OCI-LY7 (cell line): ENCODE data around the gene CD274. TPM values are rescaled to one million over a fixed set of nuclear protein-coding genes. Genes with fewer than 3 reads are reported as not detected.

ENCODE experiments used
- BruUV-seq: library from RNA; stranded (reverse); fragments of 400-500 nt; replicated peaks from 2 replicates; lab custom pipeline; 2021; lab: Mats Ljungman, UMichigan
- CTCF ChIA-PET: fragments of 300-600 bp; sonication (Branson Sonifier 250); formaldehyde crosslinking; loops from one replicate; lab custom pipeline; 2022; ENCODE audit warnings: antibody characterized with exemption; ENCODE audit not compliant: unreplicated experiment; lab: Charles Lee
- POLR2A ChIA-PET: fragments of 300-600 bp; sonication (Branson Sonifier 250); formaldehyde crosslinking; loops from one replicate; lab custom pipeline; 2022; ENCODE audit warnings: antibody characterized with exemption; lab: Charles Lee
- DNase-seq: peaks from one replicate; pipeline ENCODE4 v3.0.0-alpha.2; 2015; ENCODE audit warnings: low spot score
- H2AFZ ChIP-seq: fragments of 200-600 bp; sonication (generic), shearing (Covaris generic); 2 replicates; pipeline ENCODE4 v1.6.1; 2014; ENCODE audit warnings: mild to moderate bottlenecking, antibody characterized with exemption, low read length, moderate library complexity
- H3K27ac ChIP-seq: fragments of 200-600 bp; sonication (generic); 2 replicates; pipeline ENCODE4 v1.5.1; 2014; ENCODE audit warnings: mixed run types, low read depth, mild to moderate bottlenecking, moderate library complexity, low read length, inconsistent platforms; ENCODE audit not compliant: poor library complexity, severe bottlenecking
- H3K36me3 ChIP-seq: fragments of 200-600 bp; sonication (generic); 2 replicates; pipeline ENCODE4 v1.6.1; 2014; ENCODE audit warnings: mild to moderate bottlenecking, antibody characterized with exemption, low read length, moderate library complexity, mixed read lengths; ENCODE audit not compliant: insufficient read depth
- H3K4me1 ChIP-seq: fragments of 200-600 bp; sonication (generic); 2 replicates; pipeline ENCODE4 v1.5.1; 2014; ENCODE audit warnings: mild to moderate bottlenecking, low read length; ENCODE audit not compliant: insufficient read depth, poor library complexity, severe bottlenecking
- H3K4me2 ChIP-seq: fragments of 200-600 bp; sonication (generic); 2 replicates; pipeline ENCODE4 v1.6.1; 2014; ENCODE audit warnings: mild to moderate bottlenecking, low read length
- H3K4me3 ChIP-seq: fragments of 200-600 bp; sonication (generic); 2 replicates; pipeline ENCODE4 v1.5.1; 2014; ENCODE audit warnings: mild to moderate bottlenecking, low read depth, low read length; ENCODE audit not compliant: poor library complexity, severe bottlenecking
- H3K79me2 ChIP-seq: fragments of 200-600 bp; sonication (generic); 2 replicates; pipeline ENCODE4 v1.6.1; 2016; ENCODE audit warnings: low read depth, mild to moderate bottlenecking, low read length, moderate library complexity, mixed read lengths; ENCODE audit not compliant: insufficient read depth
- H3K9me2 ChIP-seq: fragments of 200-600 bp; sonication (generic); 2 replicates; pipeline ENCODE4 v1.6.1; 2016; ENCODE audit warnings: mild to moderate bottlenecking, low read length, mixed read lengths; ENCODE audit not compliant: insufficient read depth
- H3K9me3 ChIP-seq: fragments of 200-600 bp; sonication (generic); 2 replicates; pipeline ENCODE4 v1.6.1; 2014; ENCODE audit warnings: mild to moderate bottlenecking, mixed run types, low read length, mixed read lengths
- H4K20me1 ChIP-seq: fragments of 200-600 bp; sonication (generic); 2 replicates; pipeline ENCODE4 v1.6.1; 2014; ENCODE audit warnings: mild to moderate bottlenecking, antibody characterized with exemption, low read length, moderate library complexity, mixed read lengths; ENCODE audit not compliant: insufficient read depth
- EZH2phosphoT487 ChIP-seq: fragments of 200-600 bp; sonication (generic); IDR thresholded peaks from 2 replicates; pipeline ENCODE4 v1.6.1; 2018; ENCODE audit warnings: low read depth, borderline replicate concordance, mild to moderate bottlenecking, mixed run types, antibody characterized with exemption, low read length, moderate library complexity, mixed read lengths
- intact Hi-C: fragments of 100-400 bp; cut with micrococcal nuclease; formaldehyde crosslinking; loops from one replicate; pipeline ENCODE4 v1.10.0; 2022; ENCODE audit not compliant: unreplicated experiment
- total RNA-seq, 2 experiments: library from RNA; depleted of rRNA in 1 of 2; stranded (reverse); fragments of >200 nt in 1 of 2; shearing (Covaris generic) in 1 of 2; gene quantifications; 2 replicates each; pipeline ENCODE4 v1.2.3, GENCODE V29; 2014 to 2022
- TF ChIP-seq, protein P1 (sequence below): fragments of 200-600 bp; sonication (generic); conservative IDR thresholded peaks from 2 replicates; pipeline ENCODE4 v1.5.1; 2014; ENCODE audit warnings: mild to moderate bottlenecking, antibody characterized with exemption, low read length, moderate library complexity, mixed read lengths

The CD274 gene
- total RNA-seq, 2 experiments from 2014 or later: 0.15 to 0.57 TPM

DNA sequence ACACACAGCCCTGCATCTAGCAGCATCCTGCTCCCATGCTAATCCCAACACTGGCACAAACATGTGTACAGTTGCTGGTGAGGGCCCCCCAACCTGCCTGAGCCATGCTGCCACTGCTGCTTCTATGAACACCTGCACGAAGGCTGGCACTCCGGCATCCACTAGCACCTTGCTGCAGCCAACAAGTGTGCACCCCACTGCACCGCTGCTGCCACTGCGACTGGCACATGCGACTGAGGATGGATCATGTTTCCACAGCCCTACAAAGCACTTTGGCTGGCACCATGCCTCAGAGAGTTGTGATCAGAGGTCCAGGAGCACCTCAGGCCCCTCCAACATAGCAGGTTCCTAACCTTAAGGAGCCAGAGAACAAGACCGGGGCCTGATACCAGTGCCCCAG, 52.2 kb downstream of the CD274 start:
- Histone ChIP-seq H2AFZ (no peak overlapping the region), H3K4me2 (no peak overlapping the region), H3K27ac (no peak overlapping the region), H3K79me2 (no peaks in the 10 kb centered on the region), H3K9me2 (no peaks in the 10 kb centered on the region), H3K4me1 (no peaks in the 10 kb centered on the region), H3K4me3 (no peak overlapping the region), H3K9me3 (no peaks in the 10 kb centered on the region), H4K20me1 (no peaks in the 10 kb centered on the region), H3K36me3 (no peaks in the 10 kb centered on the region)
- ChIA-PET POLR2A (interaction anchor here (1.3 kb wide), 1 partner anchor 9 kb away, joined by 5 read pairs; no protein-coding TSS in a partner anchor), CTCF (no interaction called here)
- intact Hi-C loops: no loop called here
- TF ChIP-seq EZH2phosphoT487: no peak
- TF ChIP-seq, protein P1, sequence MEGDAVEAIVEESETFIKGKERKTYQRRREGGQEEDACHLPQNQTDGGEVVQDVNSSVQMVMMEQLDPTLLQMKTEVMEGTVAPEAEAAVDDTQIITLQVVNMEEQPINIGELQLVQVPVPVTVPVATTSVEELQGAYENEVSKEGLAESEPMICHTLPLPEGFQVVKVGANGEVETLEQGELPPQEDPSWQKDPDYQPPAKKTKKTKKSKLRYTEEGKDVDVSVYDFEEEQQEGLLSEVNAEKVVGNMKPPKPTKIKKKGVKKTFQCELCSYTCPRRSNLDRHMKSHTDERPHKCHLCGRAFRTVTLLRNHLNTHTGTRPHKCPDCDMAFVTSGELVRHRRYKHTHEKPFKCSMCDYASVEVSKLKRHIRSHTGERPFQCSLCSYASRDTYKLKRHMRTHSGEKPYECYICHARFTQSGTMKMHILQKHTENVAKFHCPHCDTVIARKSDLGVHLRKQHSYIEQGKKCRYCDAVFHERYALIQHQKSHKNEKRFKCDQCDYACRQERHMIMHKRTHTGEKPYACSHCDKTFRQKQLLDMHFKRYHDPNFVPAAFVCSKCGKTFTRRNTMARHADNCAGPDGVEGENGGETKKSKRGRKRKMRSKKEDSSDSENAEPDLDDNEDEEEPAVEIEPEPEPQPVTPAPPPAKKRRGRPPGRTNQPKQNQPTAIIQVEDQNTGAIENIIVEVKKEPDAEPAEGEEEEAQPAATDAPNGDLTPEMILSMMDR: no peak
- no TSS peak for BruUV-seq
- no peak for DNase-seq

DNA sequence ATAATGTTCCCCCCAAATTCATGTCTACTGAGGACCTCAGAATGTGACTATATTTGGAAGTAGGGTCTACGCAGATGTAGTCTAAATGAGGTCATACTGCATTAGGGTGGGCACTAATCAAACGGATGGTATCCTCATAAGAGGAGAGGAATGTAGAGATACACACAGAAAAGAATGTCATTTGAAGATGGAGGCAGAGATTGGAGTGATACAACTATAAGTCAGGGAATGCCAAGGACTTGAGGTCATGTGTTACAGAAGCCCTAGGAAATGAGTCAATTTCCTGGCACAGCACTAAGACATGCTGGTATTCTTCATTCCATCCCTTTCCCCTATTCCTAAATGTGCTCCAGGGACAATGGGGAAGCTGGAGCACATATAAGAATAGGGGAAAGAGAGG, 59.2 kb downstream of the CD274 start:
- H3K79me2 ChIP-seq: no peaks in the 10 kb centered on the region
- H3K4me1 ChIP-seq: no peaks in the 10 kb centered on the region
- no peak overlapping the region for H3K4me3 ChIP-seq
- ChIA-PET POLR2A (interaction anchor here (1.4 to 1.5 kb wide), 2 partner anchors 17 to 21 kb away, joined by 3 to 6 read pairs; no protein-coding TSS in a partner anchor), CTCF (no interaction called here)
- DNase-seq: no peak
- H3K9me2 ChIP-seq: no peaks in the 10 kb centered on the region
- no peak overlapping the region for H3K27ac ChIP-seq
- no peak for TF ChIP-seq EZH2phosphoT487
- TF ChIP-seq, protein P1: no peak
- H4K20me1 ChIP-seq: no peaks in the 10 kb centered on the region
- BruUV-seq: no TSS peak
- no peaks in the 10 kb centered on the region for H3K9me3 ChIP-seq
- H2AFZ ChIP-seq: no peak overlapping the region
- intact Hi-C loops: no loop called here
- no peak overlapping the region for H3K4me2 ChIP-seq
- H3K36me3 ChIP-seq: no peaks in the 10 kb centered on the region

DNA sequence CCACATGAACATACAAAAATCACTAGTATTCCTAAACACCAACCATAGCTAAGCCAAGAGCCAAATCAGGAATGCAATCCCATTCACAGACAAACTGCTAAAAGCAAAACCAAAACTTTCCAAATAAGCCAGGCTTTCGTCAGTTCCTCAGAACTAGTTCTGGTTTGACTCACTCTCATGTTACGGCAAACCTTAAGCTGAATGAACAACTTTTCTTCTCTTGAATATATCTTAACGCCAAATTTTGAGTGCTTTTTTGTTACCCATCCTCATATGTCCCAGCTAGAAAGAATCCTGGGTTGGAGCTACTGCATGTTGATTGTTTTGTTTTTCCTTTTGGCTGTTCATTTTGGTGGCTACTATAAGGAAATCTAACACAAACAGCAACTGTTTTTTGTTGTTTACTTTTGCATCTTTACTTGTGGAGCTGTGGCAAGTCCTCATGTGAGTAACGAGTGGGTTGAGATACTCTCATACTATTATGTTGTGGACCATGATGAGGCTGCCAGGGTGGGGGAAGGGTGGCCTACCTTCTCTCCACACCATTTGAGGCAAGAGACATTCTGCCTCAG, 60.1 kb downstream of the CD274 start, which contains the start of gene PDCD1LG2:
TSS of gene PDCD1LG2 (plus strand) at position 172 of the 572 bp plus-strand sequence. CDS start 12,016 bp downstream, outside the sequence.
- Histone ChIP-seq H3K4me2 (peak within 1 kb of the TSS; percentile 10; the same call in 1 of the 2 replicates), H2AFZ (no peak within 1 kb of the TSS)

More for the DNA sequence above, 60.1 kb downstream of the CD274 start, which contains the start of gene PDCD1LG2:
- Histone ChIP-seq H3K9me3 (no peaks in the 10 kb centered on the region), H3K79me2 (no peaks in the 10 kb centered on the region), H3K27ac (no peak within 1 kb of the TSS), H3K9me2 (no peaks in the 10 kb centered on the region), H3K4me1 (no peaks in the 10 kb centered on the region), H3K36me3 (no peaks in the 10 kb centered on the region), H3K4me3 (no peak within 1 kb of the TSS), H4K20me1 (no peaks in the 10 kb centered on the region)
- DNase-seq: no peak
- TF ChIP-seq, protein P1: no peak
- TF ChIP-seq EZH2phosphoT487: no peak
- ChIA-PET CTCF (no interaction called here), POLR2A (interaction anchor here (1.3 to 1.6 kb wide), 4 partner anchors 11 to 20 kb away, joined by 3 to 6 read pairs (median 4); no protein-coding TSS in a partner anchor)
- no TSS peak for BruUV-seq
- intact Hi-C loops: no loop called here
